T-cell (primary cell): ENCODE results near the gene PDE4B. TPM values are rescaled to one million over a fixed set of nuclear protein-coding genes. Genes with fewer than 3 reads are reported as not detected.
A peak's percentile ranks its signal among the peaks of the same experiment; 100 is the strongest.

Source experiments
- ATAC-seq, 4 experiments: fragments of 200-7000 bp in 3 of 4; fragments of 150-1000 bp in 1 of 4; cut with Tn5 transposase; replicated peaks in 1 of 4; 1 replicate in 3 of 4; 2 replicates in 1 of 4; pipeline ENCODE4 v1.10.0; 2021; ENCODE audit warnings: moderate library complexity in 3 of 4, mild to moderate bottlenecking in 2 of 4, moderate number of reproducible peaks in 1 of 4
- CTCF ChIA-PET, 2 donors: fragments of 300-600 bp; sonication (Branson Sonifier 250); formaldehyde crosslinking; loops; one replicate each; lab custom pipeline; 2022; ENCODE audit warnings: antibody characterized with exemption in 2 of 2; lab: Charles Lee
- POLR2A ChIA-PET, 2 donors: fragments of 300-600 bp; sonication (Branson Sonifier 250); formaldehyde crosslinking; loops; one replicate each; lab custom pipeline; 2022; ENCODE audit warnings: antibody characterized with exemption in 2 of 2; lab: Charles Lee
- DNase-seq, 35 experiments: peaks; one replicate each; pipeline versions ENCODE4 v3.0.0 to v3.0.0-alpha.2; 2013 to 2023
- H3K27ac ChIP-seq: one replicate; pipeline ENCODE4 v1.5.1; 2013; ENCODE audit warnings: low read length
- H3K27me3 ChIP-seq, 2 experiments: replicated peaks in 1 of 2; 1 replicate in 1 of 2; 2 replicates in 1 of 2; pipeline versions ENCODE4 v1.6.1 to v1.7.0; 2013; ENCODE audit warnings: low read length in 1 of 2, mixed read lengths in 1 of 2; ENCODE audit not compliant: control insufficient read depth in 2 of 2, insufficient read depth in 2 of 2; ENCODE audit errors: extremely low read depth in 1 of 2
- H3K36me3 ChIP-seq, 2 donors: 1 replicate in 1 of 2; 2 replicates in 1 of 2; pipeline versions ENCODE4 v1.6.1 to v1.7.0; 2013; ENCODE audit warnings: low read length in 1 of 2; ENCODE audit not compliant: control insufficient read depth in 2 of 2, insufficient read depth in 1 of 2; ENCODE audit errors: extremely low read depth in 1 of 2
- H3K4me1 ChIP-seq, 2 experiments: 1 replicate in 1 of 2; 2 replicates in 1 of 2; pipeline versions ENCODE4 v1.6.1 to v1.7.0; 2013; ENCODE audit warnings: low read length in 2 of 2, mixed read lengths in 1 of 2; ENCODE audit not compliant: insufficient read depth in 2 of 2, control insufficient read depth in 1 of 2; ENCODE audit errors: extremely low read depth in 1 of 2
- H3K4me3 ChIP-seq, 2 donors: 1 replicate in 1 of 2; 2 replicates in 1 of 2; pipeline versions ENCODE4 v1.5.1 to v1.7.0; 2013; ENCODE audit warnings: mild to moderate bottlenecking in 2 of 2, low read length in 1 of 2, moderate library complexity in 1 of 2; ENCODE audit not compliant: control insufficient read depth in 1 of 2; ENCODE audit errors: extremely low read depth in 1 of 2
- H3K9me3 ChIP-seq: 2 replicates; pipeline ENCODE4 v1.7.0; 2013
- H3K27ac Mint-ChIP-seq, 2 donors: one replicate each; pipeline ENCODE4 v1.8.0; 2020 to 2021; ENCODE audit warnings: mild to moderate bottlenecking in 2 of 2, mixed read lengths in 2 of 2
- H3K27me3 Mint-ChIP-seq, 2 donors: one replicate each; pipeline ENCODE4 v1.8.0; 2021 to 2022; ENCODE audit warnings: mixed read lengths in 2 of 2
- H3K36me3 Mint-ChIP-seq: one replicate; pipeline ENCODE4 v1.8.0; 2021; ENCODE audit warnings: mixed read lengths
- H3K4me1 Mint-ChIP-seq, 3 donors: one replicate each; pipeline ENCODE4 v1.8.0; 2020 to 2022; ENCODE audit warnings: mixed read lengths in 3 of 3, mild to moderate bottlenecking in 1 of 3
- H3K4me3 Mint-ChIP-seq, 3 donors: one replicate each; pipeline ENCODE4 v1.8.0; 2020 to 2022; ENCODE audit warnings: mild to moderate bottlenecking in 3 of 3, mixed read lengths in 3 of 3, moderate library complexity in 3 of 3
- H3K9me3 Mint-ChIP-seq, 3 donors: one replicate each; pipeline ENCODE4 v1.8.0; 2020 to 2022; ENCODE audit warnings: mixed read lengths in 3 of 3
- WGBS: methylation state at CpG from one replicate; pipeline ENCODE4 v1.1.5; 2013; ENCODE audit warnings: missing lambda C conversion rate; ENCODE audit not compliant: insufficient coverage; 5-methylcytosine and 5-hydroxymethylcytosine counted together
- total RNA-seq, 35 experiments: library from RNA in 6 of 35; stranded (reverse) in 6 of 35; fragments of 120-200 nt in 1 of 35; gene quantifications; one replicate each; pipeline versions ENCODE4 v1.2.1 to v1.2.4 and lab custom pipeline; 2013 to 2026

The PDE4B gene
- total RNA-seq, 5 donors from 2014 or later (not counting 1 experiment from before 2014, with no cell fraction given) = 46.3 to 103 (median 54.1) TPM

GRCh38 chr1:66374561-66375111 lies 581.9 kb downstream of the PDE4B start:
- Mint-ChIP-seq H3K36me3 (peaks cover 31% of the 10 kb centered on the region), H3K27ac (peak overlapping the region; percentile 88 to 89), H3K9me3 (no peaks in the 10 kb centered on the region), H3K4me1 (peaks cover 51 to 81% (median 65%) of the 10 kb centered on the region in 3 donors), H3K4me3 (peak overlapping the region; percentile 35 to 50 (median 40)), H3K27me3 (no peaks in the 10 kb centered on the region)
- Histone ChIP-seq H3K4me3 (no peak overlapping the region), H3K9me3 (no peaks in the 10 kb centered on the region), H3K36me3 (peaks cover 3 to 25% of the 10 kb centered on the region in 2 donors), H3K27ac (peak overlapping the region; percentile 84), H3K27me3 (no peaks in the 10 kb centered on the region), H3K4me1 (peaks cover 38 to 46% of the 10 kb centered on the region in 2 experiments)
- POLR2A ChIA-PET = interaction anchor here (0.6 to 1.3 kb wide), 7 partner anchors 10 to 62 kb away, joined by 3 to 6 read pairs (median 3); no protein-coding TSS in a partner anchor
- ATAC-seq (peak; percentile 75 to 82 (median 76)), DNase-seq (peak in 2 of 35 experiments; percentile 20 to 68)
- CTCF ChIA-PET = interaction anchor here in 1 of 2 donors (0.8 to 1.1 kb wide), 5 partner anchors 22 to 92 kb away, joined by 3 to 5 read pairs (median 4); no protein-coding TSS in a partner anchor
- no CpG with 5 or more reads among the region's 2 CpGs for WGBS

- Mint-ChIP-seq H3K27ac (peak overlapping the region; percentile 88 to 89), H3K4me3 (peak overlapping the region in 1 of 3 donors; percentile 50), H3K27me3 (no peaks in the 10 kb centered on the region), H3K9me3 (no peaks in the 10 kb centered on the region), H3K36me3 (peaks cover 31% of the 10 kb centered on the region), H3K4me1 (peaks cover 48 to 80% (median 62%) of the 10 kb centered on the region in 3 donors)
- H3K4me1 ChIP-seq = peaks cover 38 to 45% of the 10 kb centered on the region in 2 experiments
- H3K27ac ChIP-seq = peak overlapping the region; percentile 84
- no peak overlapping the region for H3K4me3 ChIP-seq
- peaks cover 3 to 24% of the 10 kb centered on the region in 2 donors for H3K36me3 ChIP-seq
- no peaks in the 10 kb centered on the region for H3K9me3 ChIP-seq
- WGBS = 67% methylated on average over 2 of the region's 2 CpGs
- no peaks in the 10 kb centered on the region for H3K27me3 ChIP-seq
- DNase-seq (no peak), ATAC-seq (no peak)
- CTCF ChIA-PET = interaction anchor here in 1 of 2 donors (0.6 to 1.1 kb wide), 5 partner anchors 23 to 128 kb away, joined by 3 to 5 read pairs (median 3); no protein-coding TSS in a partner anchor
- POLR2A ChIA-PET = interaction anchor here (1.0 to 1.3 kb wide), 3 partner anchors 29 to 61 kb away, joined by 3 to 6 read pairs (median 3); no protein-coding TSS in a partner anchor
Measured at GRCh38 chr1:66375125-66375524, 582.4 kb downstream of the PDE4B start.

- CTCF ChIA-PET = interaction anchor here in 1 of 2 donors (0.6 to 1.0 kb wide), 5 partner anchors 12 to 1291 kb away, joined by 3 to 5 read pairs (median 4); no protein-coding TSS in a partner anchor
- POLR2A ChIA-PET = no interaction called here
- WGBS = 50% methylated on average over 2 of the region's 3 CpGs
- Histone ChIP-seq H3K9me3 (no peaks in the 10 kb centered on the region), H3K4me3 (no peak overlapping the region), H3K36me3 (no peaks in the 10 kb centered on the region), H3K27ac (no peak overlapping the region), H3K27me3 (no peaks in the 10 kb centered on the region), H3K4me1 (peaks cover 4 to 6% of the 10 kb centered on the region in 2 experiments)
- DNase-seq = peak in 1 of 35 experiments; percentile 36
- Mint-ChIP-seq H3K9me3 (peaks cover 0 to 11% (median 0%) of the 10 kb centered on the region in 3 donors), H3K27me3 (no peaks in the 10 kb centered on the region), H3K4me1 (peaks cover 20 to 51% (median 24%) of the 10 kb centered on the region in 3 donors), H3K4me3 (peak overlapping the region; percentile 9 to 62 (median 25)), H3K36me3 (no peaks in the 10 kb centered on the region), H3K27ac (peak overlapping the region in 1 of 2 donors; percentile 37)
- peak in 1 of 4 experiments; percentile 61 for ATAC-seq
Measured at GRCh38 chr1:66380452-66381212, 587.9 kb downstream of the PDE4B start.

GRCh38 chr1:66381621-66382275 lies 589.1 kb downstream of the PDE4B start:
- no peak overlapping the region for H3K27ac ChIP-seq
- Mint-ChIP-seq H3K27ac (peak overlapping the region in 1 of 2 donors; percentile 26), H3K27me3 (no peaks in the 10 kb centered on the region), H3K36me3 (no peaks in the 10 kb centered on the region), H3K4me3 (no peak overlapping the region), H3K9me3 (peaks cover 6 to 18% (median 6%) of the 10 kb centered on the region in 3 donors), H3K4me1 (peaks cover 14 to 41% (median 20%) of the 10 kb centered on the region in 3 donors)
- ATAC-seq (no peak), DNase-seq (no peak)
- H3K4me3 ChIP-seq = no peak overlapping the region
- H3K27me3 ChIP-seq = no peaks in the 10 kb centered on the region
- H3K36me3 ChIP-seq = no peaks in the 10 kb centered on the region
- POLR2A ChIA-PET = interaction anchor here in 1 of 2 donors (0.7 kb wide), 1 partner anchor 407 kb away, joined by 3 read pairs; no protein-coding TSS in a partner anchor
- CTCF ChIA-PET = interaction anchor here in 1 of 2 donors (0.6 kb wide), 1 partner anchor 1292 kb away, joined by 3 read pairs; no protein-coding TSS in a partner anchor
- peaks cover 4% of the 10 kb centered on the region in 2 experiments for H3K4me1 ChIP-seq
- peaks cover 4% of the 10 kb centered on the region for H3K9me3 ChIP-seq
- 93% methylated on average over 5 of the region's 9 CpGs for WGBS

GRCh38 chr1:66383168-66383567 lies 590.5 kb downstream of the PDE4B start:
- DNase-seq (no peak), ATAC-seq (no peak)
- no peak overlapping the region for H3K27ac ChIP-seq
- H3K4me1 ChIP-seq = peaks cover 4% of the 10 kb centered on the region in 2 experiments
- H3K27me3 ChIP-seq = no peaks in the 10 kb centered on the region
- POLR2A ChIA-PET = no interaction called here
- CTCF ChIA-PET = interaction anchor here in 1 of 2 donors (0.9 kb wide), 1 partner anchor 108 kb away, joined by 3 read pairs; no protein-coding TSS in a partner anchor
- WGBS = 100% methylated on average over 2 of the region's 5 CpGs
- peaks cover 14 to 34% (median 20%) of the 10 kb centered on the region in 3 donors for H3K4me1 Mint-ChIP-seq
- no peak overlapping the region for H3K27ac Mint-ChIP-seq
- H3K9me3 ChIP-seq = peaks cover 7% of the 10 kb centered on the region
- H3K27me3 Mint-ChIP-seq = no peaks in the 10 kb centered on the region
- no peak overlapping the region for H3K4me3 Mint-ChIP-seq
- peaks cover 6 to 21% (median 8%) of the 10 kb centered on the region in 3 donors for H3K9me3 Mint-ChIP-seq
- H3K36me3 Mint-ChIP-seq = peaks cover 2% of the 10 kb centered on the region
- H3K36me3 ChIP-seq = no peaks in the 10 kb centered on the region
- no peak overlapping the region for H3K4me3 ChIP-seq
